Upper lobe of left lung (tissue), 6 donors: ENCODE measurements around the gene LHX3. TPM values are rescaled to one million over a fixed set of nuclear protein-coding genes. Genes with fewer than 3 reads are reported as not detected.

Source experiments
- ATAC-seq, 2 donors: fragments of 200-7000 bp; cut with Tn5 transposase; one replicate each; pipeline ENCODE4 v1.9.1; 2022; ENCODE audit warnings: mild to moderate bottlenecking in 2 of 2, moderate library complexity in 2 of 2; ENCODE audit not compliant: low FRiP score in 2 of 2
- DNase-seq, 2 donors: peaks; one replicate each; pipeline ENCODE4 v3.0.0-alpha.2; 2019 to 2020
- H3K27ac ChIP-seq, 4 donors: fragments of 200-600 bp; sonication (generic); one replicate each; pipeline ENCODE4 v1.5.1; 2016 to 2019
- H3K27me3 ChIP-seq, 4 donors: fragments of 200-600 bp; sonication (generic); one replicate each; pipeline ENCODE4 v1.5.1; 2017 to 2019
- H3K36me3 ChIP-seq, 4 donors: fragments of 200-600 bp; sonication (generic); one replicate each; pipeline ENCODE4 v1.5.1; 2016 to 2019
- H3K4me1 ChIP-seq, 4 donors: fragments of 200-600 bp; sonication (generic); one replicate each; pipeline ENCODE4 v1.5.1; 2018 to 2019
- H3K4me3 ChIP-seq, 4 donors: fragments of 200-600 bp; sonication (generic); one replicate each; pipeline ENCODE4 v1.5.1; 2017 to 2019; ENCODE audit warnings: mild to moderate bottlenecking in 2 of 4, moderate library complexity in 1 of 4
- H3K9me3 ChIP-seq, 4 donors: fragments of 200-600 bp; sonication (generic); one replicate each; pipeline ENCODE4 v1.5.1; 2018 to 2019
- EP300 ChIP-seq, 4 donors: sonication (generic); formaldehyde crosslinking; IDR thresholded peaks; one replicate each; pipeline ENCODE4 v1.5.1; 2017; ENCODE audit warnings: antibody characterized with exemption in 4 of 4, control low read depth in 2 of 4
- POLR2A ChIP-seq, 4 donors: fragments of 450-650 bp; IDR thresholded peaks; one replicate each; pipeline ENCODE4 v1.5.1; 2016 to 2017; ENCODE audit warnings: antibody characterized with exemption in 4 of 4, mild to moderate bottlenecking in 2 of 4
- POLR2AphosphoS5 ChIP-seq, 2 donors: sonication (generic); formaldehyde crosslinking; IDR thresholded peaks; one replicate each; pipeline ENCODE4 v1.5.1; 2017; ENCODE audit warnings: antibody characterized with exemption in 2 of 2
- WGBS, 2 donors: methylation state at CpG; one replicate each; pipeline ENCODE4 v1.1.5; 2017 to 2018; 5-methylcytosine and 5-hydroxymethylcytosine counted together
- total RNA-seq, 6 donors: library from RNA; depleted of rRNA in 4 of 6; stranded (reverse); fragments of >200 nt in 4 of 6; gene quantifications; one replicate each; pipeline versions ENCODE4 v1.1.0 to v1.2.1, GENCODE V29; 2016 to 2021
- TF ChIP-seq, protein P1 (sequence below), 6 experiments: fragments of 450-650 bp in 4 of 6; fragments of 200-600 bp in 2 of 6; sonication (generic) in 2 of 6; IDR thresholded peaks; one replicate each; pipeline ENCODE4 v1.5.1; 2016 to 2019; ENCODE audit warnings: antibody characterized with exemption in 6 of 6
- donor health status: DM: no; HTN: no; CAD: no; lungs with moderate emphysema.
- donor health status: DM: no; HTN: yes; CAD: no; lungs with severe emphysema.

Gene LHX3
- total RNA-seq, 6 donors from 2014 or later: 0.20 TPM; not detected in 5

DNA sequence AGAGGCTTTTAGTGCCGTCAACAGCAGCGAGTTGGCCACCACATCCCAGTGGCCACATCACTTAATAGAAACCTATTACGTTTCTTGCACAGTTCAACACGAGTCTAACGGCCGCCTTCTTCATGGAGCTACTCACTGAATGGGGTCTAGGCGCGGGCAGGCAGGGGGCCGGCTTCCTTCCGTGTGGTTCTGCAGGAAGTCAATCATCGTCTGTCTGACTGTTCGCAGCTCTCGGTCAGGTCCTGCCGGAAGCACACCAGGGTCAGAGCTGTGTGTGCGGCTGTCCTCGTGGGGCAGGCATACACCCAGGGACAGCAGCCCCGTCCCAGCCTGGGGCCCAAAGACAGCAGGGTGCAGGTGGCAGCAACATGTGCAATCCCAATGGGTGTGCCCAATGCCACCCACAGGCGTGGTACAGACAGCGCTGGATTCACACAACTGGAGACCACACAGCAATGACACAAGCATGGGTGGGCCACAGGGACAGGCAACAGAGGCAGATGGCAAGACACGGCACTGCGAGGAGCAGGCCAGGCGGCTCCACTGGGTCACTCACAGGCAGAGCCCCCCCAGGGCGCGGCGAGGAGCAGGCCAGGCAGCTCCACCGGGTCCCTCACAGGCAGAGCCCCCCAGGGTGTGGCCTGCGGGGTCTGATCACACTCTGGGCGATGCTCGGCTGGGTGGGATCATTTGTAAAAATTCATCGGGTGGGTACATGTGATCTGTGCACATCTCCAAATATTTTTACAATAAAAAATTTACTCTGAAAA lies 19.1 kb upstream of the LHX3 start:
- H3K36me3 ChIP-seq: peaks cover 0 to 60% (median 26%) of the 10 kb centered on the region in 4 donors
- H3K27ac ChIP-seq: no peak overlapping the region
- no peaks in the 10 kb centered on the region for H3K9me3 ChIP-seq
- no peaks in the 10 kb centered on the region for H3K27me3 ChIP-seq
- TF ChIP-seq EP300 (IDR thresholded peaks at IDR 0.05): no peak
- TF ChIP-seq POLR2AphosphoS5 (IDR thresholded peaks at IDR 0.05): no peak
- TF ChIP-seq, protein P1, sequence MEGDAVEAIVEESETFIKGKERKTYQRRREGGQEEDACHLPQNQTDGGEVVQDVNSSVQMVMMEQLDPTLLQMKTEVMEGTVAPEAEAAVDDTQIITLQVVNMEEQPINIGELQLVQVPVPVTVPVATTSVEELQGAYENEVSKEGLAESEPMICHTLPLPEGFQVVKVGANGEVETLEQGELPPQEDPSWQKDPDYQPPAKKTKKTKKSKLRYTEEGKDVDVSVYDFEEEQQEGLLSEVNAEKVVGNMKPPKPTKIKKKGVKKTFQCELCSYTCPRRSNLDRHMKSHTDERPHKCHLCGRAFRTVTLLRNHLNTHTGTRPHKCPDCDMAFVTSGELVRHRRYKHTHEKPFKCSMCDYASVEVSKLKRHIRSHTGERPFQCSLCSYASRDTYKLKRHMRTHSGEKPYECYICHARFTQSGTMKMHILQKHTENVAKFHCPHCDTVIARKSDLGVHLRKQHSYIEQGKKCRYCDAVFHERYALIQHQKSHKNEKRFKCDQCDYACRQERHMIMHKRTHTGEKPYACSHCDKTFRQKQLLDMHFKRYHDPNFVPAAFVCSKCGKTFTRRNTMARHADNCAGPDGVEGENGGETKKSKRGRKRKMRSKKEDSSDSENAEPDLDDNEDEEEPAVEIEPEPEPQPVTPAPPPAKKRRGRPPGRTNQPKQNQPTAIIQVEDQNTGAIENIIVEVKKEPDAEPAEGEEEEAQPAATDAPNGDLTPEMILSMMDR (IDR thresholded peaks at IDR 0.05): no peak
- TF ChIP-seq POLR2A (IDR thresholded peaks at IDR 0.05): no peak
- no peak overlapping the region for H3K4me3 ChIP-seq
- no peaks in the 10 kb centered on the region for H3K4me1 ChIP-seq
- 88 to 93% methylated on average over 22 to 30 of the region's 30 CpGs for WGBS, 2 donors
- ATAC-seq (no peak), DNase-seq (peak in 1 of 2 donors; percentile 60)

DNA sequence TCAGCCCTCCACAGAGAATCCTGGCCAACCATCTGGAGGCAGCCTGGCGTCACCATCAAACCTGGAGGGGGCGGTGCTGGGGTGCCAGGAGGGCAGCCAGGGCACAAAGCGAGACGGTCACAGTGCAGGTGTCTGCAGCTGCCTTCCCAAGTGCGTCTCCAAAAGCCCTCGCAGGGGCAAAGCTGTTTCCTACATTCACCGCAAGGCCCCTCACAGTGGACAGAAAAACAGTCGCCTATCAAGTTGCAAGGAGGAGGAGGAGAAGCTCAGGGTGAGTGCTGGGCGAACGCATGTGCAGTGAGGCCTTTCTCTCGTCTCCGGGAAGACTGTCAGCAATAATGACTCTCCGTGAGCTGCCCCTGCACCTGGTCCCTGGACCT lies 18.0 kb upstream of the LHX3 start:
- H3K27ac ChIP-seq: no peak overlapping the region
- H3K4me3 ChIP-seq: no peak overlapping the region
- H3K9me3 ChIP-seq: no peaks in the 10 kb centered on the region
- TF ChIP-seq EP300 (IDR thresholded peaks at IDR 0.05) (no peak), POLR2A (IDR thresholded peaks at IDR 0.05) (no peak), POLR2AphosphoS5 (IDR thresholded peaks at IDR 0.05) (no peak)
- TF ChIP-seq, protein P1 (IDR thresholded peaks at IDR 0.05): no peak
- H3K4me1 ChIP-seq: no peaks in the 10 kb centered on the region
- ATAC-seq (no peak), DNase-seq (no peak)
- peaks cover under 1 to 71% (median 37%) of the 10 kb centered on the region in 4 donors for H3K36me3 ChIP-seq
- WGBS, 2 donors: 95 to 96% methylated on average over 5 to 13 of the region's 13 CpGs
- no peaks in the 10 kb centered on the region for H3K27me3 ChIP-seq

DNA sequence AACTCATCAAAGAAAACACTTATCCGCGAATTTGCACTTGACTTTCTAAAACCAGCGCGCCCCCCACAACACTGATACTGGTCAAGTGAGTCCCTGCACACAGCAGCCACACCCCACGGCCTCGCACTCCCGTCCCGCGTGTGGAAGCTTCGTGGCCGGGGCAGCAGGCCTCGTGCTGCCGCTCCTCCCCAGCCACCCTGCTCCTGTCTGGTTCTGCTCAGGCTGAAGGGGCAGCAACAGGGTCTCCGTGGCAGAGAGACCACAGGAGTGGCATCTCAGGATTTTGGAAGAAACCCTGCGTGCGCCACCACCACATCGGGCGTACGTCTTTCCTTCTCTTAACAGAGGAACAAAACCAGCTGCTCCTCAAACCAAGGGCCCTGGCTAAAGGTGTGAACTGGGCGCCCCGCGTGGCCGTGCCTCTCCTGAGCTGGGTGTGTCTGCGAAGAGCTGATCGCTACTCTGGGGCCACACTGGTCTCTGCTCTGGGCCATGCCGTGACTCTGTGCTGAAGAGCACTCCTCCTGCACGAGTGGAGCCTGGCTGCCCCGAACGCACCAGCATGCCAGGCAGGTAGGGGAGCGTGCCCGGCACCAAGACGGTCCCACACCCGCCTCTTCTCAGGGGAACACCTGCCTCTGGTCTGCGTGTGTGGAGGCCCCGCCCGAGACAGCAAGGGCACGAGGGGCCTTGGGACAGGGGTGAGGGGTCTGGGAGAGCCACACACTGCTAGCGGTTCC lies 17.4 kb upstream of the LHX3 start:
- Histone ChIP-seq H3K4me1 (no peaks in the 10 kb centered on the region), H3K27me3 (no peaks in the 10 kb centered on the region), H3K4me3 (no peak overlapping the region), H3K27ac (no peak overlapping the region), H3K36me3 (peaks cover 6 to 73% (median 40%) of the 10 kb centered on the region in 4 donors), H3K9me3 (no peaks in the 10 kb centered on the region)
- ATAC-seq (no peak), DNase-seq (peak in 1 of 2 donors; percentile 71)
- TF ChIP-seq POLR2AphosphoS5 (IDR thresholded peaks at IDR 0.05): no peak
- TF ChIP-seq POLR2A (IDR thresholded peaks at IDR 0.05): no peak
- TF ChIP-seq, protein P1 (IDR thresholded peaks at IDR 0.05): no peak
- 96 to 98% methylated on average over 13 to 37 of the region's 38 CpGs for WGBS, 2 donors

DNA sequence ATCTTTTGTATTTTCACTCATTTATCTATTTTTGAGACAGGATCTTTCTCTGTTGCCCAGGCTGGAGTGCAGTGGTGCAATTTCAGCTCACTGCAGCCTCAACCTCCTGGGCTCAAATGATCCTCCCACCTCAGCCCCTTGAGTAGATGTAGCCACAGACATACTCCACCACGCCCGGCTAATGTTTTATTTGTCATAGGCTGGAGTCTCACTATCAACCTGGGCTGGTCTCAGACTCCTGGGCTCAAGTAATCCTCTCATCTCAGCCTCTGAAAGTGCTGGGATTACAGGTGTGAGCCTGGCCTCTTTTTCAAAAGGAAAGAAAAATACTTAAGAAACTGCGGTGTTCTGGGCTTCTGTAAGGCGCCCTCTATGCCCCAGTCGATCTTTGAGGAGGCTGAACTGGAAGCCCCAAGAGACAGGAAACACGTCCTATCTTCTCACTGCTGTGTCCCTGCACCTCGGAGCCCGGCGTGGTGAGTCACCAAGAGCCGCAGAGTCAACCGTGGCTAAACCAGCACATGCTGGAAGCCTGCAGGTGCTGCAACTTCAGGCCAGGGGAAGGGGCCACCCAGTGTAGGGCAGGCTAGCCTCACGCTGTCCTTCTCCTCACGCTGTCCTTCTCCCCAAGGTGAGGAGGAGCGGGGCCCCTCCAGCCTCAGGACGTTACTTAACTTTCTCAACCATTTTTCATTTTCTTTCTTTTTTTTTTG lies 15.2 kb upstream of the LHX3 start:
- H3K27ac ChIP-seq: no peak overlapping the region
- no peaks in the 10 kb centered on the region for H3K9me3 ChIP-seq
- TF ChIP-seq POLR2A (IDR thresholded peaks at IDR 0.05) (no peak), POLR2AphosphoS5 (IDR thresholded peaks at IDR 0.05) (no peak), EP300 (IDR thresholded peaks at IDR 0.05) (no peak)
- TF ChIP-seq, protein P1 (IDR thresholded peaks at IDR 0.05): no peak
- H3K27me3 ChIP-seq: no peaks in the 10 kb centered on the region
- WGBS, 2 donors: 89 to 90% methylated on average over 15 of the region's 15 CpGs
- DNase-seq (peak in 1 of 2 donors; percentile 31), ATAC-seq (no peak)
- H3K36me3 ChIP-seq: peaks cover 8 to 80% (median 52%) of the 10 kb centered on the region in 4 donors
- no peaks in the 10 kb centered on the region for H3K4me1 ChIP-seq
- H3K4me3 ChIP-seq: no peak overlapping the region
